COR-L47 (cell line): Measurements from ENCODE around the gene PTPRD.
A peak's percentile ranks its signal among the peaks of the same experiment; 100 is the strongest.

Source experiments
- DNase-seq: peaks from one replicate; lab custom pipeline; 2025; lab: John Stamatoyannopoulos, UW

The PTPRD gene

DNA sequence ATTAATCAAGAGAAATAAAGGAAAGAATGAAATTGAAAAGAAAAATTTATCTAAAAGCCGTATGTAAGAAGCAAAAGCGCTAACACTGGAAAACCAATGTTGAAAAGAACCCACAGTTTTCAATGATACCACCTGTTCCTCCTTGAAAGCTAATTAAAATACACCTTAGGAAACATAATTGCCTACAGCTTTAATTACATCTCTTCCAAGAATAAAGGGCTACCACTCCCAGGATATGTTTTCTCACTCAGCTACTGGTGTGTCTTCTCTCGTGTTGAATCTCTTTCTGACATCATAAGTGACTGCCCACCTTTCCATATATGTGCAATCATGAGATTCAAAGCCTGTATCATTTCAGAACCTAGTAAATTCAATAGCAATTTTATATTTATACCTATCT, 1932.6 kb downstream of the PTPRD start:
- peak; percentile 46 for DNase-seq

DNA sequence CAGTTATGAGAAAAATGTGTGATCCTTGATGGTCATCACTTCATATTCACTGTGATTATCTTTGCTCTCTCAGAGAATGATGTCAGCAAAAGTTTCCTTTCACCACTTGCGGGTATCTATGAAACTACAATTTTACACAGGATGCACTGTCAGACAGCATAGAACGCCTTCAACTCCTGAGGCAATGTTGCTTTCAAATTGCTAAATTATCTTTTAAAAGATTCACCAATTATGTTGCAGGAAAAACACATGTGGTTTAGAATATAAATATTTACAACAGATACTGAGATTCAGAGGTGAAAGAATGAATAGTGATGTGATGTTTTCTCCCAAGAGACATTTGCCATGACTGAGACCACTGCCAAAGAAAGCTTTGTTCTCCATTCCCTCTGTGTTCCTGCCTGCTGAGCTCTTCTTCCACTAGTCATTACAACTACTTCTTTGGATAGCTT, 1933.4 kb downstream of the PTPRD start:
- DNase-seq = peak; percentile 44

DNA sequence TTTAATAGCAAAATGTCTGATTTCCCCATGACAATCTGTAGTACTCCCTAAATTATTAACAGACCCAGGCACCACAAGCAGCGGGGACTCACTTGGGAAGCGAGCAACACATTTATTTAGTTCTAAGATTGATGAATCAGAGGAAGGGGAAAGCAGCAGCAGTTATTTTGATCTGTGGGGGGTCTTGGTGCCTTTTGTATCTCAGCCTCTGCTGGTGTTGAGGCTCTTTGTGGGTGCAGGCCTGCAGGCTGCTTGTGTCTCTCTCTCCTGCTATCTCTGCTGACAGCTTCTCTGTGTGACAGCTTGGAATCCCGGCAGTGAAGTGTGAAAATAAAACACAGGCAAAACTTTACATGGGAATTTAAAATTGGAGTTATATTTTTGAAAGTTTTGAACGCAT, 1935.1 kb downstream of the PTPRD start:
- no peak for DNase-seq

DNA sequence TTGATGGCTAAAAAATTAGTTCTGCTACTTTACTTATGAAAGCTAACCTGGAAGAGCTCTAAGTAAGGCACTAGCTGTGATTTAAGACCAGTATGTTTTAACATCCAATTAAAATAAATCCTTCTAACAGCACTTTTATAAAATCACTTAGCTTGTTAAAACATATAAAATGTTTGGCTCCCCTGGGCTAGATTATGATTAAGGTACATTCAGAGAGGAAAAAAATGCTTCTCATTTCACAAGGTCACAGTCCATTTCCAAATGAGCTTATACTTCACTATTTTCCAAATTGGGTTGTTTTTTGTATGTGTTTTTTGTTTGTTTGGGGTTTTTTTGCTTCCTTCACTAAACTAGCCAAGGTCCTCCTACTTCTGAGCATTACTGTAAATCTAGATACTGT, 1938.3 kb downstream of the PTPRD start:
- no peak for DNase-seq

DNA sequence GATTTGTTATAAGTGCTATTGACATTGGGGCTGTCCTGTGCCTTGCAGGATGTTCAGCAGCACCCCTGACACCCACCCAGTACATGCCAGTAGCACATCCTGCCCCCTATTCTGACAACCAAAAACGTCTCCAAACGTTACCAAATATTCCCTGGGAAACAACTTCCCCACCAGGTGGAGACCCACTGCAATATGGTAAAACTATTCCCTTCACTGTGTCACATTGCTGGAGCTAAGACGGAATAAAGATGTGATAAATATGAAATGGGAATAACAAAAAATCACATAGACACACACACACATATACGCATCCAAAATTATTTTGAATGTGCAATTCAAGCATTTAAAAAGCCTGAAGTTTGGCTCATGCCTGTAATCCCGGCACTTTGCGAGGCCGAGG, 1939.0 kb downstream of the PTPRD start:
- DNase-seq = no peak

DNA sequence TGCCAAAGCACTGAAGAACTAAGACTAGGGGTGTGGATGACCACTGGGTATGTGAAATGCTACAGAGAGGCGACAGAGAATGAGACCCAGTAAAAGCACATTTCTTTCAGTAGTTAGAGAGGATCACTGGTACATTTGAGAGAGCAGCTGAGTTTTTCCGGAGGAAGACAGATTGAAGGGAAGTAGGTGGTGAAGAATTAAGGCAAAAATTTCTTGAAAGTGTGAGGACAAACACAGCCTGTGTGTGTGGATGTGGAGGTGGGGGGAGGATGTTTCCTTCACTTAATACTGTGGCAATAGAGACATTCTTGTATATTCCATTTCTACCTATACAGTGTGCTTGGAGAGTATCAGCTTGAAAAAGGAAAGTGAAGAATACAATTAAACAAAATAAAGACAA, 1942.1 kb downstream of the PTPRD start:
- DNase-seq = no peak

DNA sequence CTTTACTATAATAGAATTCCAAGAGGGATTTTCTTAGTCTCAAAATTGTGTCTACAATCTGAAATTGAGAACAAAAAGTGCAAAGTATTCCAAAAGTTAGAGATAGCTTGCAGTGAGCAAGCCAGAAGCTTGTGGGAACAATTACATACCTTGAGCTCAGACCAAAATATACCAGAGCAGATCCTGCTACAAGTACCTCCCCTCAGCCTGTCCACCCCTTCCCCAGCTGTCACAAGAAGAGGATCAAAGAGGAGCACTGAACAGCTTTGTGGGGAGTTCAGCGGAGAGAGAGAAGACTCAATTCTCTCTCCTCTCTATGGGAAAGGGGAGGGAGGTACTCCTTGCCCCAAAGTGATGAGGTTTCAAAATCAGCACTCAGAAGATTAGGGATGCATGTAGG, 1944.1 kb downstream of the PTPRD start:
- DNase-seq = no peak

DNA sequence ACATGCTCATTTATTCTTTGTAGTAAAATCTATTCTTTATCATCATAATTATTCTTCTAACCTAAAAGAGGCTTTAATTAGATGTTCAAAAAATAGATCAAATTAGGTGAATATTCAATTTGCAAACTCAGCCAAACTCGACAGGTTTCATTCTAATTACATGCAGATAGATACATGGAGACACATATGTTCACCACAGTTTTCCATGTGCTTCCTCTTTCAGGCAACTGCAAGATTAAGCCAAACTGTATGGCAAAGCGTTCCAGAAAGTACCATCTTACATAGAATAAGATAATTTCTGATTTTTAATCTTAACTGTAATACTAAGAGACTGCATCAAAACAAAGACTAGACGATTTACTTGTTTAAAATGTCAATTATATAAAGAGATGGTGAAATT, 1944.6 kb downstream of the PTPRD start:
- DNase-seq = no peak

DNA sequence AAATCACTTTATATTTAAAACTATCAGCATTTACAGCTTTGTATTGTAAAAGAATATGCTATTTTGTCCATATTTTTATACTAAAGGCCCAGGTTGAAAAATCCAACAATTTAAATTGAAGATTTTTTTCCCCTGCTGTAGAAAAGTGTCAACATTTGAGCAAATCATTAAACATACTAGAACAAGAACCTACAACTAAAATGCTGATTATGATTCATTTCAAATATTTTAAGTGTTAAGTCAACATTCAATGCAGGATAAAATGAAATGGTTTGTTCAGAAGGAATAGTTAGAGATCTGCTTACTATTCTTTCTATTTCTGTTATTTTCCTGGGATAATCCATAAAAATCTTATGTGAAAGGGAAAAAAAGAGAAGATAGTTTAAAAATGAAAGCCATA, 1946.7 kb downstream of the PTPRD start:
- no peak for DNase-seq

DNA sequence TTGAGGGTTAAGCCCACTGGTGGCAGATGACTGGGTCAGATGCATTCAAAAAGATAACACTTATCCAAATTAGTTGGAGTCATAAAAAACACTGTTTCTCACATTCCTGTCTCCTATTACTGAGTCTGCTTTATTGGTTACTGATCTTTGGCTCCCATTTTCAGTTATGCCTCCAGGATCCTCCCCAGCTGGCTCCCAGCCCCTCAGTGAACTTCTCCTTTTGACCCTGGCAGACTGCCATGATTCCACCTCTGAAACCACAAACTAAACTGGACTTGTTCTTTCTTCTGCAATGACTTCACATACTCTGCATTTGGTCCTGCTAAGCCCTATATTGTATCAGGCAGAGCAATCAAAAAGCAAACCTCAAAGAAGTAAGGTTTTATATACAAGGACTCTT, 1952.4 kb downstream of the PTPRD start:
- DNase-seq = no peak

DNA sequence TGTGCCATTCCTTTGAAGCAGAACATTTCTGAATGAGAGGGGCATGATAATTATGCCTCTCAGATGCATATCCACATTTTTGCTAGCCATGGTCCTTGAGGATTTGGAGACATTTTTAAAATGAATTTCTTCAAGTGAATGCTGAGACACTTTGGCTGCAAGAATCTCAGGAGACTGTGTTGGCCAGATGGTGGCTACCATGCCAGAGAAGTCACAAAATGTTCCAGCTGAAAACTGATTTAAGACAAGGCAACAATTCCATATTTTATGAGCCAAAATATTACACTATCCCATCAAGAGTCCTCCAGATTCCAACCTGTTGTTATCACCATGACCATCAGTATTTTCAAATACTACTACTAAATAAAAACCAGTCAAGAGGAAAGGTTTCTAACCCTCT, 1953.7 kb downstream of the PTPRD start:
- no peak for DNase-seq

DNA sequence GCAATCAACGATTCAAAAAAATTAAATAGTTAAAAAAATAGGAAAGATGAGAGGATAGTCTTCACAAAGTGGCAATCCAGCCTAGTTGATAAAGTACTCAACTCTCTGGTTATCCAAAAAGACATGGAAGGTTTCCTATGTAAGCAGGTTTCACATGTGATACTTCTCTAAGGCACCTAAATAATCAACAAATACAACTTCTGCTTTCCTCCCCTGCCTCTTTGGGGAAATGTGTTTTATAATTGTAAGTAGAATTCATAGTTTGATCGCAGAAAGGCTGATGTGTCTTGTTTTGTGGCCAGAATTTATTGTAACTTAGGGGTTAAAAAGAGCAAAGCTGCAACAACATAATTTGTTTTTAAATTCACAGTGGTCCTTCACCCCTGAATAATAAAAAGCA, 1957.7 kb downstream of the PTPRD start:
- no peak for DNase-seq

DNA sequence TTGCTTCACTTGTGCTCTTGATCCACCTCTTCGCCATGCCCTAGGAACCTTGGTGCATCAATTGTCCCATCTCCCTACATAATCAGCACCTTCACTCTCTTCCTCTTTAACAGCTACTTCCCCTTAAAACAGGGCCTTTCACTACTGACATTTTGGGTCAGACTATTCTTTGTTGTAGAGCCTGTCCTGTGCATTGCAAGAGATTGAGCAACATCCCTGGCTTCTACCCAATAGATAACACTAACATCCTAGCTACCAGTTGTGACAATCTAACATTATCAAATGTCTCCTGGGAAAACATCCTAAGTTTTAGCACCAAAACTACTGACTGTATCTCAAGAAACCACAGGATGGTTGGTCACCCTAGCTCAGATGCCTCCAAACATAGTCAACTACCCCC, 1958.9 kb downstream of the PTPRD start:
- no peak for DNase-seq

DNA sequence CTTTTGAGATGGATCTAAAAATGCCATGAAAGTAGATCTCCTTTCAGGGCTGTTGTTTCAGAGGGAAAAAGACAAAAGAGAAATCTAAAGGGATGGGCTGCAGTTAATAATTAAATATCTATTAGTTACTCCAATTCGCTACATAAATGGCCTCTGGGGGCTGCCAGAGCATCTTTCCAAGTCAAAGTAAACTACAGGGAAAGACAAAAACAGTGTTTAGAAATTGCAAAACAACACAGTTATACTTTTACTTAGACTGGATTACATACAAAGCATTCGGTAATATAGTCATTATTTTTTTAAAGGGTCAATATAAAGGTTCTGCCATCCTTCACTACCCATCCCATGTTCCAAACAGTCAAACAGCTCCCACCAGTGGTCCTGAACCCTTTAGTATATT, 1959.7 kb downstream of the PTPRD start:
- DNase-seq = no peak

DNA sequence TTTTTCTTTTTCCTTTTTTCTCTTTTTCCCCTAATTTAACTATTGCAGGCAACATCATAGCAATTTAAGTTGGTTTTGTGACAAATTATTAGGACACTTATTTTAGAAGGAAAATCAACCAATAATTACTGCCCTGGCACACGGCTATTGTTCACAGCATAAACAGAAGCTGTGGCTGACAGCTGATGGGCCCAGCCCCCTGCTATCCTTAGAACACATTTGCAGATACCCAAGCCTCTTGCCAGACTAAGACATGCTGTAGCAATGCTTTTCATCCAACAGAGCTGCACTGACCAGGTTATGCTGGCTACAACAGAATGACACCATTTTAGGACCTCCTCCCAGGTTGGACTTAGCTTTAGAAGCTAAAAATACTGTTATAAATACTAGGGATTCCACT, 1960.5 kb downstream of the PTPRD start:
- DNase-seq = peak; percentile 62

DNA sequence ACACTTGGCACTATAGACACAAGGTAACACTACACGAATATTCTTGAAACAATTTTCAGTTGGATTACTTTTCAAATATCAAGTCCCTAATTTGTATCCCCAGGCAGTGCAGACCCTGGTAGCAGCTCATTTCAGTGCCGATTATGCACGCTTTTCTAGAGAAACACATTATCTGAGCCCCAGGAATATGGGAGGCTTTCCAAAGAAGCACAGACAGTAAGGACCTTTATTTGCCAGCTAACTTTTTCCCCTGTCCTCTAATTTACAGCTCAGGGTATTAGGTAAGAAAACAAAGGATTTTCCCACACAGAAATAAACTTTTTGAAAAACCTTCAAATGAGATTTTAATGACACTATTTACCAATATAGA, 1961.0 kb downstream of the PTPRD start:
- DNase-seq = peak; percentile 22

DNA sequence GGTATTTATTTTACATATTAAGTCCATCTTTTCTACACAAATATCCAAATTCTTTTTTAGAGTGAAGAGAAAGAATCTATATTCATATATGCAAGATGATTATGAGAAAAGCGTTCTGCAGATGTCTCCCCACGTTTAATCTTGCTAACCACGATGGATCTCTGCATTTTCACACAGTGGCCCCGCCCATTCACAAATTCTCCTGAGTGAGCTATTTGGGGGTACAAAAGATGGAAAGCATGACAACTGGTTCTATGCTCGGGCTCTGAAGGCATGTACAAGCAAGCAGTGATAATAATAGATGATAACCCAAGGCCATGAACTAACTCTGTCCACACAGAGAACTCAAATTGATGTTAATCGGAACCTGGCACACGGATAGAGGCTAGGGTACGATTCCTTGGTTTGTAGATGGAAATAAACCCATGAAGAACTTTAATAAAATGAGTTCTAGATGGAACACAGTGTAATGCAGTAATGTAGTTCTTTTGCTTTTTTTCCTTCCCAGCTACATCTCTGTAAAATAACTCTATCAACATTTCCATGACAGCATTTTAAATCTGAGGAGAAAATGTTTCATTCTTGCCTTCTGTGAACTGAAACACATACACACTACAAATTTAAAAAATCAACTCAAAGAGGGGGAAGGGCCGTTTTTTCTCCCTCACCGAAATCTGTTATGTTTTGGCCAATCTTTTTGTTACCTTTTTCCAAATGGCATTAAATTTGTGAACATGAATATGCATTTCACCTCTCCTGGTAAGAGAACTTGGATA, 1961.5 kb downstream of the PTPRD start:
- no peak for DNase-seq

DNA sequence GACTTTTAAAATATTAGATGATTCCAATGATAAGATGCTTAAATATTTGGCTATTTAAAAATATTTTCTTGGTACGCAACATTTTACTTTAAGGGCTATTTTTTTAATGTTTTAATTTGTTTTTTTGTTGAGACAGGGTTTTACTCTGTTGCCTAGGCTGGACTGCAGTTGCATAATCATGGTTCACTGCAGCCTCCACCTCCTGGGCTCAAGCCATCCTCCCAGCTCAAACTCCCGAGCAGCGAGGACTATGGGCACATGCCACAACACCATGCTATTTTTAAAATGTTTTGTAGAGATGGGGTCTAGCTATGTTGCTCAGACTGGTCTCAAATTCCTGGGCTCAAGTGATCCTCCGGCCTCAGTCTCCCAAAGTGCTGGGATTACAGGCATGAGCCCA, 1963.0 kb downstream of the PTPRD start:
- no peak for DNase-seq

DNA sequence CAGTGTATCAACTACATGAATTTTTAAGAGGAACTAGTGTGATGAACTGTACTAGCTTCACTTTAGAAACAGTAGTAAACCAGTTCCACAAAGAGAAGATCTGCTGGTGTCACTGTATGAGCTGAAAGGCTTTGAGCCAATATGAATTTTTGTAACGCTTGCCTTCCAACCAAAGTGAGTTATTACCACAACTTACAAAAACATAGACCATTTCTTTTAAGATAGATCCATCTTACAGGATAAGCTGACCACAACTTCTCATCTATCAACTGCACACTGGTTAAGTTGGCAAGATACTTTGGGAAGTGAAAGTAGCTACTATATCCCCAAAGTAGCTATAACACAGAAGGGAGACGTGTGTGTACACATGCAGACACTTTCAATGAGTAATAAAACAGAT, 1963.6 kb downstream of the PTPRD start:
- no peak for DNase-seq

DNA sequence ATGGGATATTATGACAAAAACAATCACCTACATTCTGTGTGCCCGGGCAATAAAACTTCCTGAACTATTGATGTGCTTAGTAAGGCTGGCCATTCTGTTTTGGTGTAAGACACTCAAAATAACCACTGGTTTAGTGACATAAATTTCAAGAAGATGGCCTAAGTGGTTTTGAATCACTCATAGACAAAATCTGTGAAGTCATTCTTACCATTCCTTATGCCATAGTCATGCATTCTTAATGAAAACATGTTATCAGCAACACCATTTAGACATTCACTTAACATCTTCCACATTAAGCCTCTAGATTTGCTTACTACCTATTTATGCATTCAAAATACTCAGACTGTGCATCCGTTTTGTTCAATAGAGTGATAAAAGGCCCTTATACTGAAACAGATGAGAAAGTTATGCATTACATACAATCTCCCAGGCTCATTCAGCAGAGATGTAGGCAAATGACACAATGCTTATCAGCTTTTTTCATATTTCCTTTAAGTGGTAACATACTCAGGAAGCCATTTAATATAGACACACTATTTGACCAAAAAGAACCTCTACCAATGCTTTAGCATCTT, 1964.4 kb downstream of the PTPRD start:
- DNase-seq = no peak

DNA sequence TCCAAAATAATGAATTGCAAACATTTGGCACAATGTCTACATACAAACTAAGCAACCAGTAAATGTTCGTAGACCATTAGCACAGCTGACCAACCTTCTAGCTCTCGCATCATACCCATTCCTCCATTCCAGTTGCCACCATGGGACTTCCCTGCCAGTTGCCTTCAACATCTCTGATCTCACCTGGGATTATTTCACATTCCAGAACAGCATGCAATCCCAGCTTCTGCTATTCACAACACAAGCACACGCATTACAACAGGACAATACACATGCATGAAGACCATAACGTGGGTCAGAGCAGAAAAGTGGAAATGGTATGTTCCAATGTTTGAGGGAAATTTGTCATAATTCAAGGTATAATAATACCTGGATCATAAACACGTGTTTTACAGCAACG, 1965.0 kb downstream of the PTPRD start:
- DNase-seq = no peak

DNA sequence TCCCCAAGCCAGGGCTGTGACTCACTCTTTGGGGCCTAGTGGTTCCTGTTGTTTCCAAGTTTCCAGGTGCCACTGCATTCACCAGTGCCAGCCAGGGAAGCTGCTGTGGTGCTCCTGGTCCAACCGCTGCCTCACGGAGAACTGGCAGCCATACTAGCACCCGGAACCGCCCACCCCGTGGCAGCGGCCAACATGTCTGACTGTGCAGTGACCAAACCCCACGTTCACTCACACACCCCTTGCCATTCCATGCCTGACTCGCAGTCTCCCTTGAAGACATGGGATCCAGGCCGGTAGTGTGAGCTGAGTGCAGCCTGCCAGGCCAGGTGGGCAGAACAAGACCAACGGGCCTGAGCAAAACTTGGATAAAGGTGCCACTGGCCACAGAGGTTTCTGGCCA, 1968.2 kb downstream of the PTPRD start:
- DNase-seq = no peak

DNA sequence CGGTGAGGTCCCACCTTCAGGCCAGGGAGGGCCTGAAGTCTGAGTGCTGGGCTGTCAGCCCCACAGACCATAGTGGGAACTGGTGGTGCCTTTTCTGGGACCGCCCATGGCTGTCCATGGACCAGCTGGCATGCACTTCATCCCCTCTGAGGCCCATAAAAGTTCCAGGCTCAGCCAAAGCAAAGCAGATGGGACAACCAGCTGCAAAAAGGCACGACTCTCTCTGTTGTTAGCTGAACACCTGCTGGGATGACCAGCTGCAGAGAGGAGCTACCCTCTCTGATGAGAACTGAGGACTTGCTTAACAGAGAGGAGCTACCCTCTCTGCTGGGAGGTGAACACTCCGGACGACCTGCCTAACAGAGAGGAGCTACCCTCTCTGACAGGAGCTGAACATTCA, 1968.9 kb downstream of the PTPRD start:
- no peak for DNase-seq

DNA sequence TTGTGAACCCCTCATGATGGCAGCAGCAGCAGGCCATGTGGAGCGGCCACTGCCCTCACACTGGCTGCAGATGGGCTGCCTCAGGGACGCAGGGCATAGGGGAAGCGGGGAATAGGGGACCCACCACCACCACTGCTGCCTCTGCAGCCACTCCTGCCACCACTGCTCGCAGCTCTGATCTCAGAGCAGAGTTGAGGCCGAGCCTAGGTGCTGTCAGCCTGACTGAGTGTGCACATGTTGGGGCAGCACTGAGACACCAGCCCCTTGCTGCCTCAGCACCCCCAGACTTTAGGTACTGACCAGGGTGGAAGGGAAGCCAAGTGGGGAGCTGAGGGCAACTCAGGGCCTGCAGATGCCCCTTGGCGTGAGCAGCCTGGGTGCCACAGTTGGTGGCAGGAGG, 1969.3 kb downstream of the PTPRD start:
- DNase-seq = no peak
